ENCODE measurements around the gene BICD1.

Gene BICD1

DNA sequence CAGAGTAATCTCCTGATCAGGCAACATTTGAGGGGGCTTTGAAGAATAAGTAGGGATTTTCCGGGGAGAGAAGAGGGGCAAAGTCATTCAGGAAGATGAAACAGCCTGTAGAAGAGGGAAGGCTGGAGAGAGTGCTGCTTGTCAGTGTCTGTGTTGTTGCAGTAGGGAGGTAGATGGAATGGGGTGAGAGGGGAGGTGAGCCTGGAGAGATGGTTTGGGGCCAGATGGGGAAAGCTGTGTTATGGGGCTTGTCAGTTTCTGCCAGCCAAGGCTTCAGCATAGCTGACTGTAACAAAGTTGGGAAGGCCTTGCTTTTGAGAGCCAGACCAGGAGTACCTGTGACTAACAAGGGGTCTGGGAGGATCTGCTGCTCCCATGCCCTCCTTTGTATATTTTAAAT lies 18.0 kb downstream of the BICD1 start:
- TF ChIP-seq, protein P1, sequence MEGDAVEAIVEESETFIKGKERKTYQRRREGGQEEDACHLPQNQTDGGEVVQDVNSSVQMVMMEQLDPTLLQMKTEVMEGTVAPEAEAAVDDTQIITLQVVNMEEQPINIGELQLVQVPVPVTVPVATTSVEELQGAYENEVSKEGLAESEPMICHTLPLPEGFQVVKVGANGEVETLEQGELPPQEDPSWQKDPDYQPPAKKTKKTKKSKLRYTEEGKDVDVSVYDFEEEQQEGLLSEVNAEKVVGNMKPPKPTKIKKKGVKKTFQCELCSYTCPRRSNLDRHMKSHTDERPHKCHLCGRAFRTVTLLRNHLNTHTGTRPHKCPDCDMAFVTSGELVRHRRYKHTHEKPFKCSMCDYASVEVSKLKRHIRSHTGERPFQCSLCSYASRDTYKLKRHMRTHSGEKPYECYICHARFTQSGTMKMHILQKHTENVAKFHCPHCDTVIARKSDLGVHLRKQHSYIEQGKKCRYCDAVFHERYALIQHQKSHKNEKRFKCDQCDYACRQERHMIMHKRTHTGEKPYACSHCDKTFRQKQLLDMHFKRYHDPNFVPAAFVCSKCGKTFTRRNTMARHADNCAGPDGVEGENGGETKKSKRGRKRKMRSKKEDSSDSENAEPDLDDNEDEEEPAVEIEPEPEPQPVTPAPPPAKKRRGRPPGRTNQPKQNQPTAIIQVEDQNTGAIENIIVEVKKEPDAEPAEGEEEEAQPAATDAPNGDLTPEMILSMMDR (IDR thresholded peaks at IDR 0.05; ENCODE audit: insufficient read depth, missing control alignments): no peak
- DNase-seq (ENCODE audit: insufficient read length, low spot score) (no peak), FAIRE-seq (no peak)

DNA sequence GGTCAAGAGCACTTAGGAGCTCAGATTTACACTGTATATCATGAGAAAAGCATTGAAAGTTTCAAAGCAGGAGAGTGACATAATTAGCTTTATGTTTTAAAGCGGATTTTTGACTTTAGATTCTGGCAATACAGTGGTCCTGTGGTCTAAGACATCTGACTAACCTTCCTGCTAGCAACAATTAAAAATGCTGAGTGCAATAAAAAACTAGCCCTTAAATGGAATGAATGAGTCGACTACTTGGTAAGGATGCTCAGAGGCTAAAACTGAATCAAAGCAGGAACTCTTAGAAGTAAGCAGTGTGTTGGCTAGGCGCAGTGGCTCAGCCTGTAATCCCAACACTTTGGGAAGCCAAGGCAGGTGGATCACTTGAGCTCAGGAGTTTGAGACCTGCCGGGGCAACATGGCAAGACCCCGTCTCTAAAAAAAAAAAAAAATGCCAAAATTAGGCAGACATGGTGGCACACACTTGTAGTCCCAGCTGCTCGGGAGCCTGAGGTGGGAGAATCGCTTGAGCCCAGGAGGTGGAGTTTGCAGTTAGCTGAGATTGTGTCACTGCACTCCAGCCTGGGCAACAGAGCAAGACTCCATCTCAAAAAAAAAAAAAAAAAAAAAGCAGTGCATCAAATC lies 18.9 kb downstream of the BICD1 start:
- DNase-seq (ENCODE audit: insufficient read length, low spot score) (no peak), FAIRE-seq (no peak)
- TF ChIP-seq, protein P1 (IDR thresholded peaks at IDR 0.05; ENCODE audit: insufficient read depth, missing control alignments): no peak

DNA sequence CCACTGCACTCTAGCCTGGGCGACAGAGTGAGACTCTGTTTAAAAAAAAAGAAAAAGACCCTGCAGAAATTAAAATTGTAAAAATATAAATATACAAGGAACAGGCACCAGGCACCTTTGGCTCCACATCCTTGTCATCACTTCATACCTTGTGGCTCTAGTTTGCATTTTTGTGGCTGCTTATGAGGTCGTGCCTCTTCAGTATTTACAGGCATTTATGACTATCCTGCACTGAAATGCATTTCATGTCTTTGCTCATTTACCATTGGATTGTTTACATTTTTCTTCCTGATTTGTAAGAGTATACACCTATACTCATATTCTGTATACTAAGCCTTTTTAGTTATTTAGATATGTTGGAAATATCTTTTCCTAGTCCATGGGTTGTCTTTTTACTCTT lies 20.1 kb downstream of the BICD1 start:
- DNase-seq (ENCODE audit: insufficient read length, low spot score): no peak
- FAIRE-seq: no peak
- TF ChIP-seq, protein P1 (IDR thresholded peaks at IDR 0.05; ENCODE audit: insufficient read depth, missing control alignments): no peak

DNA sequence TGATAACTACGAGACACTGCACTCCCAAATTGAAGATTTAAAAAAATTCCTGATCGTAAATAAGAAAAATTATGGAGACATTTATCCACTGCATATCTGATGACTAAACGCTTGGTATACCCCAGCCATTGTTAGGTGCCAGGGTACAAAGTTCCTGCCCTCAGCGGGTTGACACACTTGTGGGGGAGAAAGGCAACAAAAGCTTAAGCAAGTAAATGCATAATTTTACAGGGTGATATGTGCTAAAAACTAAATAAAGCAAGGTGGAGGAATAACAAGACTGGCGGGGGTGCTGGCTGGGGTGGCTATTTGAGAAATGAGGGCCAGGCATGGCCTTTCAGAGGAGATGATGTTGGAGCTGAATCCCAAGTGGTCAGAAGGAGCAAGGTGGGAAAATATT lies 25.0 kb downstream of the BICD1 start:
- DNase-seq (ENCODE audit: insufficient read length, low spot score) (no peak), FAIRE-seq (no peak)
- TF ChIP-seq, protein P1 (IDR thresholded peaks at IDR 0.05; ENCODE audit: insufficient read depth, missing control alignments): no peak

DNA sequence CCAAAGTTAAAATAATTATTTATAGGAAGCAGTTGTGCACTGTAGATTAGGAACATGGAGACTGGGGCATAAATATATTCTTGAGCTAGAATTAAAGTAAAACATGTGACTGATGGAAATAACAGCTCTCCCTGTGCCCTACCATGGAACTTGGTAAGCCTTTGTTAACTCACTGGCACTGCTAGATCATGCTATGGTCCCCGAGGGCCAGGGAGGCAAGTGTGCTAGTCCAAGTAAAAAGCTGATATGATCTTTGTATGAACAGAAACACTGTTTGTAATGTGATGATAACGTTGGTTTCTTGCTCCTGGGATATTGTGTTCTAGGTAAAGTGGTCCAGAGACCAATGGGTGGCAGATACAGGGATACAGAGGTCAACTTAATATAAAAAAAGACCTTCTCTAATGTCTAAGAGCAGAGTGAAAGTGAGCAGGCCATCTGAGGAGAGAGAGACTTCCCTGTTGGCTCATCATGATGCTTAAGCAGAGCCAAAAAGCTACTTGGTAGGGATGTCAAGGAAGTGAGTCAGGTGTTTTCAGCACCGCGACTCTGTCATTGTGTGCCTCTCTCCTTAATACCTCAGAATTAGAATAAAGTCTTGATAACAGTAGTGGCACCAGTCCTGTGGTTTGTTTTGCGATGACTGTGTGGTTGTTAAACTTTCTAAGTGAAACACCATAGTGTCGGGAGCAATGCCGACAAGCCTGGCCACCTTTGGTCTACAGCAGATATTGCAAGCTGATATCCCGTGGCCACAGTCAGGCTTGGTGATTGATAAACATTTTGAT lies 27.6 kb downstream of the BICD1 start:
- TF ChIP-seq, protein P1 (IDR thresholded peaks at IDR 0.05; ENCODE audit: insufficient read depth, missing control alignments): no peak
- no peak for FAIRE-seq
- DNase-seq (ENCODE audit: insufficient read length, low spot score): no peak

DNA sequence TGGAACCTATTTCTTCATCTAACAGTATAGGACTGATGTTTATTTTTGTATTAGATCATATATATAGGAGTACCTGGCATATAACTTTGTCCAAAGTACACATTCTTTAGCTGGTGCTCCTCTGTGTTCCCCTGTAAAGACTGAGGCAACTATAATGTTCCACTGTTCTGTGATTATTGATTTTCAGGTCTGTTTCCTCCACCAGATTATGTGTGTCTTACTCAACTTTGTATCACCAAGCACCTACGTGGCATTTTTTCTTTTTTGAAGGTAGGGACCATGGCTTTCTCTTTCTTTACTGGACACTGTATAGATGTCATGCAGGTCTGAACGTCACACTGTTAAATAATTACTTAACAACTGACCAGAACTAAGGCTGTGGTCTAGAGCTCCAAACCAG lies 29.3 kb downstream of the BICD1 start:
- TF ChIP-seq, protein P1 (IDR thresholded peaks at IDR 0.05; ENCODE audit: insufficient read depth, missing control alignments): no peak
- no peak for FAIRE-seq
- DNase-seq (ENCODE audit: insufficient read length, low spot score): no peak

DNA sequence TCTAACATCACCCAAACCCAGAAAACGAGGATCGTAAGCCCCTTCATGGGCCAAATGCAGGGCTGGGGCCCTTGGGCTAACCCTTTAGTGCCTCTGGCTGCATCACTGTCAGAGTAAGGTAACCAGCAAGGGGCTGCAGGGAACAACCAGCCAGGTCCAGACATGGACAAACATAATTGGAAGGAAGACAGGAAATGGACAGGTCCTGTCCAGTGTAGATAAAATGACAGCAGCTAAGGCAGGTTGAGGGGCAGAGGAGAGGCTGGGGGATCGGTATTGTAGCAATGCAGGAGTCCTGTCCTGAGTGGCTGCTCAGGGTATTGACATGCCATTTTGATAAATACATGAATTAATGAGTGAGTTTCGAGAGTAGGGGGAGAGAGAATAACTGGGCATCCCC lies 29.8 kb downstream of the BICD1 start:
- TF ChIP-seq, protein P1 (IDR thresholded peaks at IDR 0.05; ENCODE audit: insufficient read depth, missing control alignments): no peak
- DNase-seq (ENCODE audit: insufficient read length, low spot score): no peak
- no peak for FAIRE-seq

All from D721Med (cell line).